Transverse colon (tissue), 3 donors: ENCODE data around the gene GHRH.

Experiments used
- EP300 ChIP-seq: sonication (generic); formaldehyde crosslinking; IDR thresholded peaks from one replicate; pipeline ENCODE4 v1.6.1; 2017; ENCODE audit warnings: antibody characterized with exemption, low read depth
- POLR2A ChIP-seq: fragments of 450-650 bp; IDR thresholded peaks from one replicate; pipeline ENCODE4 v1.6.1; 2016; ENCODE audit warnings: antibody characterized with exemption, mild to moderate bottlenecking, moderate library complexity
- TF ChIP-seq, protein P1 (sequence below), 5 experiments: fragments of 200-600 bp in 3 of 5; fragments of 450-650 bp in 2 of 5; sonication (generic) in 3 of 5; IDR thresholded peaks; 1 replicate in 2 of 5; 2 replicates in 3 of 5; pipeline ENCODE4 v1.5.1; 2016 to 2017; ENCODE audit warnings: antibody characterized with exemption in 5 of 5, inconsistent platforms in 3 of 5, mild to moderate bottlenecking in 2 of 5, moderate library complexity in 1 of 5

DNA sequence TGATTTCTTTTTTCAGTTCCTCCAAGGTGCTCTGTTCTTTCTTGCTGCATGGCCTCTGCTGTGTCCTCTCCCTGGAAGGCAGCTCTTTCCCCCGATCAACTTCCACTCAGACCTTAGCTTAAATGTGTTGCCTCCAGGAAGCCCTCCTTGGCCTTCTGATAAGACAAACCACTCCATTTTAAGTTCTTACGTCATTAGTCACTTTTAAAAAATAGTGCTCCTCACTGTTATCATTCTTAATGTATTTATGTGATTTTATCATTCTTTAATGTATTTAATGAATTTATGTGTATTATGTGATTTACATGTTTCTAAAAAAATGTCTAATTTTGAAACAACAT lies 15.6 kb upstream of the GHRH start:
- TF ChIP-seq, protein P1, sequence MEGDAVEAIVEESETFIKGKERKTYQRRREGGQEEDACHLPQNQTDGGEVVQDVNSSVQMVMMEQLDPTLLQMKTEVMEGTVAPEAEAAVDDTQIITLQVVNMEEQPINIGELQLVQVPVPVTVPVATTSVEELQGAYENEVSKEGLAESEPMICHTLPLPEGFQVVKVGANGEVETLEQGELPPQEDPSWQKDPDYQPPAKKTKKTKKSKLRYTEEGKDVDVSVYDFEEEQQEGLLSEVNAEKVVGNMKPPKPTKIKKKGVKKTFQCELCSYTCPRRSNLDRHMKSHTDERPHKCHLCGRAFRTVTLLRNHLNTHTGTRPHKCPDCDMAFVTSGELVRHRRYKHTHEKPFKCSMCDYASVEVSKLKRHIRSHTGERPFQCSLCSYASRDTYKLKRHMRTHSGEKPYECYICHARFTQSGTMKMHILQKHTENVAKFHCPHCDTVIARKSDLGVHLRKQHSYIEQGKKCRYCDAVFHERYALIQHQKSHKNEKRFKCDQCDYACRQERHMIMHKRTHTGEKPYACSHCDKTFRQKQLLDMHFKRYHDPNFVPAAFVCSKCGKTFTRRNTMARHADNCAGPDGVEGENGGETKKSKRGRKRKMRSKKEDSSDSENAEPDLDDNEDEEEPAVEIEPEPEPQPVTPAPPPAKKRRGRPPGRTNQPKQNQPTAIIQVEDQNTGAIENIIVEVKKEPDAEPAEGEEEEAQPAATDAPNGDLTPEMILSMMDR (IDR thresholded peaks at IDR 0.05) = no peak
- TF ChIP-seq EP300 (no peak), POLR2A (no peak)
